GM23338 (cell line): ENCODE data around the gene SEMA5A.

Experiments
- CTCF ChIP-seq, 2 experiments: fragments of 200-600 bp in 1 of 2; sonication (generic) in 1 of 2; conservative IDR thresholded peaks; 2 replicates each; pipeline versions ENCODE4 v1.5.1 to v1.6.1; 2016 to 2017; ENCODE audit warnings: antibody characterized with exemption in 2 of 2, low read depth in 2 of 2, mild to moderate bottlenecking in 2 of 2, moderate library complexity in 1 of 2
- EZH2 ChIP-seq: fragments of 200-600 bp; sonication (generic); IDR thresholded peaks from one replicate; pipeline ENCODE4 v1.8.0; 2017; ENCODE audit warnings: antibody characterized with exemption, mild to moderate bottlenecking, low read depth; ENCODE audit not compliant: unreplicated experiment
- EZH2phosphoT487 ChIP-seq: fragments of 200-600 bp; sonication (generic); IDR thresholded peaks from one replicate; pipeline ENCODE4 v1.8.1; 2018; ENCODE audit warnings: antibody characterized with exemption; ENCODE audit not compliant: unreplicated experiment
- POLR2AphosphoS5 ChIP-seq: IDR thresholded peaks from 2 replicates; pipeline ENCODE4 v1.6.1; 2016; ENCODE audit warnings: antibody characterized with exemption, low read depth
- REST ChIP-seq: IDR thresholded peaks from one replicate; pipeline ENCODE4 v1.6.1; 2018; ENCODE audit warnings: antibody characterized with exemption; ENCODE audit not compliant: unreplicated experiment

GRCh38 chr5:9468060-9468388 is 77.9 kb downstream of the SEMA5A start:
- TF ChIP-seq CTCF (conservative IDR thresholded peaks at IDR 0.05; ENCODE audit: low read depth in 2 of 2) = no peak
- TF ChIP-seq REST = no peak
- TF ChIP-seq EZH2 = no peak
- TF ChIP-seq POLR2AphosphoS5 = no peak
- TF ChIP-seq EZH2phosphoT487 = no peak
